Endothelial cell of umbilical vein (primary cell): Measurements from ENCODE around the gene TKT.

Experiments
- POLR2A ChIP-seq: IDR thresholded peaks from 2 replicates; pipeline ENCODE4 v1.6.1; 2012; ENCODE audit warnings: low read depth, mild to moderate bottlenecking, control low read depth, low read length
- TF ChIP-seq, protein P1 (sequence below), 2 donors: IDR thresholded peaks; 1 replicate in 1 of 2; 2 replicates in 1 of 2; pipeline ENCODE4 v1.5.1; 2011; ENCODE audit warnings: low read length in 2 of 2, mild to moderate bottlenecking in 2 of 2, moderate library complexity in 2 of 2, control low read depth in 1 of 2, inconsistent platforms in 1 of 2, low read depth in 1 of 2; ENCODE audit not compliant: insufficient read depth in 1 of 2; ENCODE audit errors: extremely low read depth in 1 of 2

DNA sequence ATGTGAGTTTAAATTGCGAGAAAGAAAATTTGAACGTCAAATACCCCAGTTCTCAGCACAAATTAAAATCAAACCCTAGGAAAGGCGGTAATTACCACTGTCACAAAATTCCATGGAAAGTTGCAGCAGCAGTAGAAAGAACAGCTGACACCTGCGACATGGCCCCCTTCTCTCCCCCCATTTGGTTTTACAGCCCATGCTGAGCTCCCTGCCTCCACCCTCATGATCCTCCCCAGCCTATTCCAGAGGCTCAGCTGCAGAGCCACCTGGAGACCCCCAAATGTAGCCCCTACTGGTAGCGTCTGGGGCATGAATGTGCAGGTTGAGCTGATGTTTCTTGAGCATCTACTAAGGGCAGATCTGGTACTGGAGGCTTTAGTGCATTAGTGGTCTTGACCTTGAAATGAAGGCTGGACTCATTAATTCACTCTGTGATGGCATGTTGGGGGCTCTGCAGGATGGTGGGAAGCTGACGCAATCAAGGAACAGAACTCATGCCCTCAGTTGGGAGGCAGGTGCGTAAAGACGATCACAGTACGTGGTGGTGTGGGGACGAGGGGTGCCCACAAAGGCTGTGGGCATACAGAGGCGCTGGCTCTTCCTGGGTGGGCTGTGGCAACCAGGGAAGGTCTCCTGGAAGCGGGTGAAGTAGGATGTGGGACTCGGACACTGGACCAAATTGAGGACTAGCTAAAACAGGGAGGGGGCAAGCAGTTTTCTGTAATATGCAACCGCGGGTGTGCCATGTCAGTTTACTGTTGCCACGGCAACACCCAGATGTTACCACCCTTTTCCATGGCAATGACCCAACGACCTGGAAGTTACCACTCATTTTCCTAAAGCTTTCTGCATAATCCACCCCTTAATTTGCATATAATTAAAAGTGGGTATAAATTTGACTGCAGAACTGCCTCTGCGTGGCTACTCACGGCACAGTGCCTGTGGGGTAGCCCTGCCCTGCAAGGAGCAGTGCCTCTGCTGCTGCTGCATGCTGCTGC is 55.0 kb downstream of the TKT start:
- TF ChIP-seq, protein P1, sequence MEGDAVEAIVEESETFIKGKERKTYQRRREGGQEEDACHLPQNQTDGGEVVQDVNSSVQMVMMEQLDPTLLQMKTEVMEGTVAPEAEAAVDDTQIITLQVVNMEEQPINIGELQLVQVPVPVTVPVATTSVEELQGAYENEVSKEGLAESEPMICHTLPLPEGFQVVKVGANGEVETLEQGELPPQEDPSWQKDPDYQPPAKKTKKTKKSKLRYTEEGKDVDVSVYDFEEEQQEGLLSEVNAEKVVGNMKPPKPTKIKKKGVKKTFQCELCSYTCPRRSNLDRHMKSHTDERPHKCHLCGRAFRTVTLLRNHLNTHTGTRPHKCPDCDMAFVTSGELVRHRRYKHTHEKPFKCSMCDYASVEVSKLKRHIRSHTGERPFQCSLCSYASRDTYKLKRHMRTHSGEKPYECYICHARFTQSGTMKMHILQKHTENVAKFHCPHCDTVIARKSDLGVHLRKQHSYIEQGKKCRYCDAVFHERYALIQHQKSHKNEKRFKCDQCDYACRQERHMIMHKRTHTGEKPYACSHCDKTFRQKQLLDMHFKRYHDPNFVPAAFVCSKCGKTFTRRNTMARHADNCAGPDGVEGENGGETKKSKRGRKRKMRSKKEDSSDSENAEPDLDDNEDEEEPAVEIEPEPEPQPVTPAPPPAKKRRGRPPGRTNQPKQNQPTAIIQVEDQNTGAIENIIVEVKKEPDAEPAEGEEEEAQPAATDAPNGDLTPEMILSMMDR (IDR thresholded peaks at IDR 0.05; ENCODE audit: extremely low read depth in 1 of 2, insufficient read depth in 1 of 2, low read depth in 1 of 2, low read length in 2 of 2) = no peak
- no peak for TF ChIP-seq POLR2A
